NK-92 (cell line): ENCODE results near the gene MBP.

Experiments used
- DNase-seq: peaks from one replicate; lab custom pipeline; 2025; ENCODE audit not compliant: unreplicated experiment; lab: John Stamatoyannopoulos, UW

The MBP gene

GRCh38 chr18:77068321-77069312 is 64.0 kb downstream of the MBP start:
- no peak for DNase-seq

GRCh38 chr18:77067291-77068061 is 65.1 kb downstream of the MBP start:
- DNase-seq: peak; percentile 5

GRCh38 chr18:77066689-77067088 is 65.9 kb downstream of the MBP start:
- DNase-seq: no peak

GRCh38 chr18:77066101-77066500 is 66.5 kb downstream of the MBP start:
- DNase-seq: no peak

GRCh38 chr18:77065221-77065981 is 67.2 kb downstream of the MBP start:
- DNase-seq: no peak

- no peak for DNase-seq
These were observed 69.3 kb downstream of the MBP start for GRCh38 chr18:77063260-77063659.

GRCh38 chr18:77062518-77063003 is 70.0 kb downstream of the MBP start:
- DNase-seq: no peak

GRCh38 chr18:77061946-77062517 is 70.6 kb downstream of the MBP start:
- DNase-seq: no peak

- DNase-seq: no peak
These were observed 71.2 kb downstream of the MBP start for GRCh38 chr18:77061281-77061945.

GRCh38 chr18:77060151-77060550 is 72.4 kb downstream of the MBP start:
- no peak for DNase-seq

- DNase-seq: no peak
These were observed 73.2 kb downstream of the MBP start for GRCh38 chr18:77059294-77059916.

GRCh38 chr18:77058290-77058835 is 74.2 kb downstream of the MBP start:
- no peak for DNase-seq

GRCh38 chr18:77057006-77057395 is 75.6 kb downstream of the MBP start:
- no peak for DNase-seq

GRCh38 chr18:77056344-77057005 is 76.1 kb downstream of the MBP start:
- no peak for DNase-seq

- no peak for DNase-seq
These were observed 76.9 kb downstream of the MBP start for GRCh38 chr18:77055429-77056300.

GRCh38 chr18:77054606-77055428 is 77.8 kb downstream of the MBP start:
- peak; percentile 25 for DNase-seq

- no peak for DNase-seq
These were observed 78.3 kb downstream of the MBP start for GRCh38 chr18:77054288-77054605.
